ACC112 (cell line): Measurements from ENCODE around the gene GAS6.

Experiments used
- H2AFZ ChIP-seq: fragments of 200-600 bp; sonication (generic); one replicate; pipeline ENCODE4 v1.6.0; 2017; ENCODE audit warnings: antibody characterized with exemption, low read length; ENCODE audit not compliant: unreplicated experiment
- H3K27ac ChIP-seq: fragments of 200-600 bp; sonication (generic); 2 replicates; pipeline ENCODE4 v1.5.1; 2014; ENCODE audit warnings: low read depth, mild to moderate bottlenecking, antibody characterized with exemption, low read length, moderate library complexity
- H3K27me3 ChIP-seq: fragments of 200-600 bp; sonication (generic); 2 replicates; pipeline ENCODE4 v1.6.1; 2014; ENCODE audit warnings: mild to moderate bottlenecking, antibody characterized with exemption, low read length, moderate library complexity, mixed read lengths; ENCODE audit not compliant: insufficient read depth
- H3K36me3 ChIP-seq: fragments of 200-600 bp; sonication (generic); 2 replicates; pipeline ENCODE4 v1.6.1; 2016; ENCODE audit warnings: mild to moderate bottlenecking, antibody characterized with exemption, low read length, moderate library complexity, mixed read lengths; ENCODE audit not compliant: insufficient read depth
- H3K4me1 ChIP-seq: fragments of 200-600 bp; sonication (generic); one replicate; pipeline ENCODE4 v1.6.1; 2016; ENCODE audit warnings: low read length, mixed read lengths; ENCODE audit not compliant: insufficient read depth, unreplicated experiment, control insufficient read depth
- H3K4me3 ChIP-seq: fragments of 200-600 bp; sonication (generic); 2 replicates; pipeline ENCODE4 v1.5.1; 2014; ENCODE audit warnings: mild to moderate bottlenecking, low read depth, low read length
- H3K79me2 ChIP-seq: fragments of 200-600 bp; sonication (generic); one replicate; pipeline ENCODE4 v1.6.0; 2016; ENCODE audit warnings: low read length; ENCODE audit not compliant: control insufficient read depth, unreplicated experiment, insufficient read depth

GAS6 gene

DNA sequence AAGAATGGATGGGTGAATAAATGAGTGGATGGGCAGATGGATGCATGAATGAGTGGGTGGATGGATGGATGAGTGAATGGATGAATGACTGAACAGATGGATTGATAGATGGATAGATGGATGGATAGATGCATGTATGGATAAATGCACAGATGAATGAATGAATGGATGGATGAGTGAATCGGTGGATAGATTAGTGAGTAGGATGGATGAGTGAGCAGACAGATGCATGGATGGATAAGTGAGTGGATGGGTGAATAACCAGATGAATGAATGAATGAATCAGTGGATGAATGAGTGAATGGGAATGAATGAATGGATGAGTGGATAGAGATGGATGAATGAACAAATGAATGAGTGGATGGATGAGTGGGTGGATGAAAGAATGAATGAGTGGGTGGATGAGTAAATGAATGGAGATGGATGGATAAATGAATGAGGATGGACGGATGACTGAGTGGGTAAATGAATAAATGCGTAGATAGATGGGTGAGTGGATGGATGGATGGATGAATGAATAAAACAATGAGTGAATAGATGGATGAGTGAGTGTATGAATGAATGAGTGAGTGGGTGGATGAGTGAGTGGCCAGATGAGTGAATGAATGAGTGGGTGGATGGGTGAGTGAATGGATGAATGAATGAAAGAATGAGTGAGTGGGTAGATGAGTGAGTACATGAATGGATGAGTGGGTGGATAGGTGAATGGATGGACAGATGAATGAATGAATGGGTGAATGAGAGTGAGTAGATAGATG is 13.0 kb downstream of the GAS6 start:
- Histone ChIP-seq H3K36me3 (no peaks in the 10 kb centered on the region), H2AFZ (no peak overlapping the region), H3K27ac (no peak overlapping the region), H3K79me2 (peaks cover 42% of the 10 kb centered on the region), H3K27me3 (no peaks in the 10 kb centered on the region), H3K4me1 (peaks cover 3% of the 10 kb centered on the region), H3K4me3 (no peak overlapping the region)

DNA sequence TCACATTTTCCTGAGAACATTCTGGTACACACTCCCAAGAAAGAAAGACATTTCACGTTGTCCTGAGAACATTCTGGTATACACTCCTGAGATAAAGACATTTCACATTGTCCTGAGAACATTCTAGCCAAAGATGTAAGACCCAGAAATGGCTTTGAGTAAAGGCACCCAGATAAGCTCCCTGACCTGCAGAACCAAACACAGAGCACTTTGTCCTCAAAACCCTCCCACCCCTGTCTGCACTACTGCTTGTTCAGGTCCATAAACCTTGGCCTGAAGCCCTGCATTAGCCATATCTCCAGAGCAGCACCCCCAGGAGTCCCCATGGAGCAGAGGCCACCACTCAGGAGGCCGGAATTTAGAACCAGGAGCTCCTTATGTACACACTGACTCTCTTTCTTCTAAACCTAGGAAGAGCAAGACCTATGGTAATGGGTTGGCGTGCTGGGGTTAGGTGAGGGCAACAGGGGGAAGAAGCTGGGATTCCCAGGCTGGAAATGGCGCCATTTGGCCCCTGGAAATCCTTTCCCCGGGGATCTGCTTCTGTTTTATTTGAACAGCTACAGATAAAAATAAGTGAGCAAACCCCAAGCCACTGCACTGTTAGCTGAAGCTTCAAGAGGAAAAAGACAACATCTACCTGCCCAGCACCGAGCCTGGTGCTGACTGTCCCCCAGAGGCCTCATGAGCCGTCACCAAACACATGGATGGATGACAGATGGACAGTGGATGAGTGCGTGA is 13.7 kb downstream of the GAS6 start:
- Histone ChIP-seq H3K27ac (no peak overlapping the region), H3K4me1 (peaks cover 3% of the 10 kb centered on the region), H3K36me3 (no peaks in the 10 kb centered on the region), H3K4me3 (no peak overlapping the region), H2AFZ (no peak overlapping the region), H3K27me3 (no peaks in the 10 kb centered on the region), H3K79me2 (peaks cover 34% of the 10 kb centered on the region)

DNA sequence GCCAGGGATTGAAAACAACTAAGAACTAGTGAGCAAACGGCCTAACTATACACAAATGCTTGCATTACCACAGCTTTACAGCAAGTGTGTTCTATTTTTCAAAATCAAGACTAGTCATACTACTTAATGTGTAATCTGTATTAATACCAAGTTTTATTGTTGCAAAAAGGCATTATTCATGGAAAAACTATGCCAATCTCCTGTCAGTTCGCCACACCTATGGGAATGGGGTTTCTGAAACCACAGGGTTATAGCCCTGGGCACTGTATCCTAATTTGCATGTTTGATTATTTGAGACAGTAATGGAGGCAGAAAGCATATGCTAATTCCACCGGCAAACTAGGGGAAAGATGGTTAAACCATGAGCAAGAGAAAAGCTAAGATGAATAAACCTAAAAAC is 14.3 kb downstream of the GAS6 start:
- H3K27me3 ChIP-seq, result no peaks in the 10 kb centered on the region
- peaks cover 28% of the 10 kb centered on the region for H3K79me2 ChIP-seq
- no peak overlapping the region for H2AFZ ChIP-seq
- no peak overlapping the region for H3K27ac ChIP-seq
- H3K4me1 ChIP-seq, result peaks cover 3% of the 10 kb centered on the region
- H3K36me3 ChIP-seq, result no peaks in the 10 kb centered on the region
- no peak overlapping the region for H3K4me3 ChIP-seq

DNA sequence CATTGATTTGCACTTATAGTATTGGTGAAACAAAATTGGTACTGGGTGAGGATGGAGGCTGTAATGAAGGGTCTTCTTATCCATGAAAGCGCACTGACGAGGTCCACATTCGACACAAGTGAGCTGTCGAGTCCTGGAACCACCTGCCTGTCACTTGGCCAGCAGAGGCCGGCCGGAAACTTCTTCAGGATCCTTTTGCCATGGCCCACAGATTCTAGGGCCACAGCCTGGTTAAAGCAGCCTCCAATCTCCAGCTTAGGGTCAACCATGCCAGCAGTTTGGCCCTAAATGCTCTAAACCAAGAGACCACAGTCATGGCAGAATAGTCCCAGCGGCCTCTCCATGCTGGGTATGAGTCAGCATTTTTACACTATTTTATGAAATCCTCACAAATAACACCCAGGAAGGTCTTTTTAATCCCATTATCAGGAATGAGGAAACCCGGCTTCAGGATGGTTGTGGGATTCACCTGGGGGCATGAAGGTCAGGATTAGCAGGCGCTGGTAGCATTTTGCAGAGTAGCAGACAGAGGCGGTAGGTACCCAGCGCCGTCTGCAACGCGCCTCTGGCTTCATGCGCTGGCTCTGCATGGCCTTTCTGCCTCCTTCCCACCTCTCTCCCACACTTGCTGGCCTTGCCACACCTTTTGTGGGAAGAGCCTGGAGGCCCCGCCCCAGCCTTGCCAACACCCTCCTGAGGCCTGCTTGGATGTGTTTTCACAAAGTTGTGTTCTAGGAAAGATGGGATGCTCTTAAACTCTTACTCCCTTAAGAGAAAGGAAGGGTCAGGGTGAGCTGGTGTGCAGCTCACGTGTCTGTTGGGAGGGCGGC is 15.2 kb downstream of the GAS6 start:
- Histone ChIP-seq H3K4me3 (no peak overlapping the region), H3K36me3 (no peaks in the 10 kb centered on the region), H3K4me1 (peaks cover 3% of the 10 kb centered on the region), H3K27me3 (no peaks in the 10 kb centered on the region), H3K27ac (no peak overlapping the region), H2AFZ (no peak overlapping the region), H3K79me2 (peaks cover 19% of the 10 kb centered on the region)

DNA sequence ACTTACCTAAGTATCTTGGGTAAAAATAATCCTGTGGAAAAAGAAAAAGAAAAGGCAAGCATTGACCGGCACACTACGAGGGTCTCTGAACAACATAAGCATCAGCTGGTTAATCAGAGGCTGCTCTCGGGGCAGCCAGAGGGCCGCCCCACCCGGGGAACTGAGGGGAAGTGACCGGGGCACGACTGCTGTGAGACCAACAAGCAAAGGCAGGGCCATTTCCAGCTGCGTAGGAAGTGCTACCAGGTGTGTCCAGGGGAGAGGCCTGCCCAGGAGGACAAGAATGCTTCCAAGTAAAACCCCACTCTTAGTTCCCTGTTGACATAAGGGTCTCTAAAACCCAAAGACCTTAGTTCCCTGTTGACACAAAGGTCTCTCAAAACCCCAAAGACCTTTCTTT is 15.9 kb downstream of the GAS6 start:
- peaks cover 3% of the 10 kb centered on the region for H3K4me1 ChIP-seq
- no peak overlapping the region for H2AFZ ChIP-seq
- no peaks in the 10 kb centered on the region for H3K27me3 ChIP-seq
- H3K79me2 ChIP-seq, result peaks cover 13% of the 10 kb centered on the region
- H3K36me3 ChIP-seq, result no peaks in the 10 kb centered on the region
- H3K4me3 ChIP-seq, result no peak overlapping the region
- H3K27ac ChIP-seq, result no peak overlapping the region

DNA sequence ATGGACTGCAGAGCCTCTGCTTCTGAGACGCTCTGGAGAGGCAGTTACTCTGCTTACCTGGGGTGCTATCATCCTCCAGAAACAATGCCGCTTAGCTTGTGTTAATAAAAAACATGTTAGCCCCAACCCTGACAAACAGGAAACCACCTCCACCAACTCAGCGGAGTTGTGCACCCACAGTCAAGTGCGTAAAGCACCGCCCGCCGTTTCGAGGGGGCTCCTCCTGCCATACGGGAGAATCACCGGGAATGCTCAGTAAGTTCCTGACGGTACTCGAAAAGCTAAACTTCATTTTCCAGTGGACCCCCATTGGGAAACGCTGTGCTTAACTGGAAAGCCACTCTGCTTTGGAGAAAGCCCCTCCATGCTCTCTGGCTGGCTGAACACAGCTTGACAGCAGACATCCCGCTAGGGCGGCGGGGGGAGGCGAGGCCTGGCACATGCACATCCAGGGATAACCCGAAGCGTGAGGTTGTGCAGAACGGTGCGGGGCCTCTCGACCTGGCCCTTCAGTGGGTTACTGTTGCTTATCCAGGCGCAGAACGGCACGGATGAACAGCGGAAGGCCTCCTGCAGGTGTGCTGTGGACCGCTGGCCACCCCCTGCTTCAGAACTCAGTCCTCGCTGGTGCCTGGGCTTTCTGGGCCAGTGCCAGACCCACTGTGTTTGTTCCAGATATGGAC is 17.1 kb downstream of the GAS6 start:
- no peak overlapping the region for H3K4me3 ChIP-seq
- H3K36me3 ChIP-seq, result no peaks in the 10 kb centered on the region
- H3K4me1 ChIP-seq, result peaks cover 3% of the 10 kb centered on the region
- H2AFZ ChIP-seq, result no peak overlapping the region
- H3K27me3 ChIP-seq, result no peaks in the 10 kb centered on the region
- peaks cover 12% of the 10 kb centered on the region for H3K79me2 ChIP-seq
- H3K27ac ChIP-seq, result no peak overlapping the region

DNA sequence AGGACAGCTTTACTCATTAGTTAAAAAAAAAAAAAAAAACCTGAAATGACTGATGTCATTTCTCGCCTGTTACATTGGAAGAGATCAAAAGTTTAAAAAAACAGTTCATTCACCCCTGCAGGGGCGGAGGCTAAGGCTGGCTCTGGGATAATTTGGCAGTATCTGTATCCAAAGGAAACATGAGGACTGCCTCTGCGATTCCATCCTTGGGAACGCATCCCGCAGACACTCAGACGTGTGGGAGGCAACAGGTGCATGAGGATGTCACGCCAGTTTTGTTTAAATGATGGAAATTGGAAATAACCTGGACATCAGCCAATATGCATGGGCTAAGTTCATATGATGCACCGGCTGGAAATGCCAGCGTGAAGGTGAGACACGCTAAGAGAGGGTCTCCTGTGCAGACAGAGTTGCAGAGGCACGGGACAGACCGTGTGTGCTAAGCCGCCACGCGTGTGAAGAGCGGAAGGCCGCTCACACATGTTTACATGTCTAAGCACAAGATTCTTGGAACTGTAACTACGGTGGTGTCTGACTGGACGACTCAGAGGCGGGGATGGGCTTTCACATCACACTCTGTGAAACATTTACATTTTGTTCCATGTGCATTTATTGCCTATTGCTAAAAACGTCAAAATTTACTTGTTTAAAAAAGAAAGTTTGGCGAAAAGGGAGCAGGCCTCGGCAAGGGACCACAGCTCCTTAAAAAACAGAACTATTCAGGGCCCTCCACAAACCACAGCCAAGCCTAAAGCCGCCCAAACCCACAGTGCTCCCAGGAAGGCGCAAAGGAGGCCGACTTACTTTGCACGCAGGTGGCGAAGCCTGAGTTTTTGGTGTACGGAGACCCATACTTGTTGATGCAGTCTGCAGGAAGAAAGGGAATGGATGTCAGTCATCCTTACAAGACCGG is 17.9 kb downstream of the GAS6 start:
- Histone ChIP-seq H2AFZ (no peak overlapping the region), H3K4me3 (no peak overlapping the region), H3K27ac (no peak overlapping the region), H3K4me1 (peaks cover 3% of the 10 kb centered on the region), H3K79me2 (peaks cover 12% of the 10 kb centered on the region), H3K36me3 (no peaks in the 10 kb centered on the region), H3K27me3 (no peaks in the 10 kb centered on the region)

DNA sequence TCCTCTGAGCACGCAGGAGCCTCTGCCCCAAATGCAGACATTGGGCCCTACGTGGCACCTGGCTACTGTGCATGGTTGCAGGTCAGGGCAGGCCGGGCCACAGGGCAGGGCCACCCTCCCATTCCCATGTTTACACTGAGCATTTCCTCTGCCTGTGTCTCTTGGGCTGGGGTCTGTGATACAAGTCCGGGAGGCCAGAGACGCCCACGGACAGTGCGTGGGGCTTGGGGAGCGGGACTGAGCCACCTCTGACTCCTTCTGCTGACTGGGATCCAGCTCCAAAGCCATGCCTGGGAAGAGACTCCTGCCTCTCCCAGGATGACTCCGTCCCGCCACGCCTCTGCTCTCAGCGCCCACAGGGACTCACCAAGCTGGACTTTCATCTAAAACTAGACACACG is 18.8 kb downstream of the GAS6 start:
- Histone ChIP-seq H3K4me1 (peaks cover 3% of the 10 kb centered on the region), H2AFZ (no peak overlapping the region), H3K79me2 (peaks cover 12% of the 10 kb centered on the region), H3K4me3 (no peak overlapping the region), H3K27ac (no peak overlapping the region), H3K36me3 (no peaks in the 10 kb centered on the region), H3K27me3 (no peaks in the 10 kb centered on the region)

DNA sequence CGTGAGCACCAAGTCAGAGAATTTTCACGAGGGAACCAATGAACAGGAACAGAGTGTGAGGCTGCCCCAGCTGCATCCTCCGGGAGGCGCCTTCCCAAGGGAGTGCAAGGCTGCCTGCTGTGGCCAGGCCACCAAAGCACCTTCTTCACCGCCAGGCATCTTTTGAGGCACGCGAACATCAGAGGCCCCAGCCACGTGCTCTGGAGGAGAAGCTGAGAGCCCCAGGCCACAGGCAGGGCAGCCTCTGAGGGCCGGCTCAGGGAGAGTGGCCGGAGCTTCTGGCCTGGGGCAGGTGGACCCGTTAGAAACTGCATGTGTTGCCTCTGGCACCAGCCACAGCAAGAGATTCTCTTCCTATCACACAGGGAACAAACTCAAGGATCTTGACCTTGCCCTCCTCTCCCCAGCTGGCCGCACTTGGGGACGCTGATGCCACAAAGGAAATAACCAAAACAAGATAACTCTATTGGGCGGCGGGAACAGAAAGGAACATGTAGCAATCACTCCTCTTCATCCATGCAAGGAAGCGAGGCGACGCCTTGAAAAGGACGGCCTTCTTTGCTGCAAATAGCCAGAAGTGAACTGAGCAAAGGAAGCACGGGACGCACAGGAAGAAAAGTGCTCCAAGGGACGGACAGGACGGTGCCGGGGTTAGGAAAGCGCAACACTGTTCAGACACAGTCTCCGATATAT is 19.9 kb downstream of the GAS6 start:
- Histone ChIP-seq H2AFZ (no peak overlapping the region), H3K4me3 (no peak overlapping the region), H3K36me3 (no peaks in the 10 kb centered on the region)

More for the DNA sequence above, 19.9 kb downstream of the GAS6 start:
- peaks cover 8% of the 10 kb centered on the region for H3K79me2 ChIP-seq
- no peak overlapping the region for H3K27ac ChIP-seq
- H3K4me1 ChIP-seq, result peaks cover 6% of the 10 kb centered on the region
- no peaks in the 10 kb centered on the region for H3K27me3 ChIP-seq
